GM12873 (cell line): ENCODE measurements around the gene RDH5.

Experiments used
- TF ChIP-seq, protein P1 (sequence below): IDR thresholded peaks from 2 replicates; pipeline ENCODE4 v1.5.1; 2012; ENCODE audit warnings: low read depth, mild to moderate bottlenecking, moderate library complexity, low read length, control low read depth; ENCODE audit not compliant: insufficient read depth; ENCODE audit errors: missing control alignments

The RDH5 gene

DNA sequence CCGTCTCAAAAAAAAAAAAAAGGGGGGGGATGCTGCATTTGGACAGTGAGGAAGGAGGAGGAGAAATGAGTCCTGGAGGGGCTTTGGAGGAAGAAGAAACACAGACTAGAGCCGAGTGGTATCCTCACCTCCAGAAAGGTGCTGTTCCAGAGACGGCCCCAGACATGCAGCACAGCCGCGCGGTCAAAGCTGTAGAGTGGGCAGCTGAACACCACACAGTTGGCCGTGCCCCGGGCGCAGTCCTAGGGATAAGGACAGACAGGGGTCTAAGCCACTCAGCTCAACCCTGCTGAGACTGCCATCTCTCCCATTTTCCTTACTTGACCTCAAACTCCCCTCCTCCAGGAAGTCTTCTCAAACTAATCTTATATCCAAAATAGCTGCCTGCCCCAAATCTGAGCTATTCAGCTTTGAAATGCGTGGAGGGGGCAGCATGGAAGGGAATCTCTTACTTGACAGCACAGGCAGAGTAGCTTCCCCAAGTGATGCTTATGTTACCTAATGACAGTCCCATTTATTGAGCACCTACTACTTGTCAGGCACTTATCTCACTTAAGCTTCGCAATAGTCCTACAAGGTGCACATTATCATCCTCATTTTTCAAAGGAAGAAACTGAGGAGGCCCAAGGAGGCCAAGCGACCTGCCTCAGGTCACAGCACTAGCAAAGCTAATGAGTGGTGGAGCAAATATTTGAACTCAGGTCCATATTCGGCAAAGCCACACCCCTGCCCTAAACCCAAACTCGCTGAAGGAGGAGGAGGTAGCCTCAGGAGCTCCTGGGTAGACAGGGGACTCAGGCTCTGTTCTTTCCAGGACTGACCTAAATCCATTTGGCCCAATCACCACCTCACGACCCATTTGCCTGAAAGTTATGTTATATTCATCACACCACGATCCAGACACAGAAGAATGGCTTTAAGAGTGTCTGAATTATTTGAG is 31.2 kb upstream of the RDH5 start:
- TF ChIP-seq, protein P1, sequence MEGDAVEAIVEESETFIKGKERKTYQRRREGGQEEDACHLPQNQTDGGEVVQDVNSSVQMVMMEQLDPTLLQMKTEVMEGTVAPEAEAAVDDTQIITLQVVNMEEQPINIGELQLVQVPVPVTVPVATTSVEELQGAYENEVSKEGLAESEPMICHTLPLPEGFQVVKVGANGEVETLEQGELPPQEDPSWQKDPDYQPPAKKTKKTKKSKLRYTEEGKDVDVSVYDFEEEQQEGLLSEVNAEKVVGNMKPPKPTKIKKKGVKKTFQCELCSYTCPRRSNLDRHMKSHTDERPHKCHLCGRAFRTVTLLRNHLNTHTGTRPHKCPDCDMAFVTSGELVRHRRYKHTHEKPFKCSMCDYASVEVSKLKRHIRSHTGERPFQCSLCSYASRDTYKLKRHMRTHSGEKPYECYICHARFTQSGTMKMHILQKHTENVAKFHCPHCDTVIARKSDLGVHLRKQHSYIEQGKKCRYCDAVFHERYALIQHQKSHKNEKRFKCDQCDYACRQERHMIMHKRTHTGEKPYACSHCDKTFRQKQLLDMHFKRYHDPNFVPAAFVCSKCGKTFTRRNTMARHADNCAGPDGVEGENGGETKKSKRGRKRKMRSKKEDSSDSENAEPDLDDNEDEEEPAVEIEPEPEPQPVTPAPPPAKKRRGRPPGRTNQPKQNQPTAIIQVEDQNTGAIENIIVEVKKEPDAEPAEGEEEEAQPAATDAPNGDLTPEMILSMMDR, result no peak

DNA sequence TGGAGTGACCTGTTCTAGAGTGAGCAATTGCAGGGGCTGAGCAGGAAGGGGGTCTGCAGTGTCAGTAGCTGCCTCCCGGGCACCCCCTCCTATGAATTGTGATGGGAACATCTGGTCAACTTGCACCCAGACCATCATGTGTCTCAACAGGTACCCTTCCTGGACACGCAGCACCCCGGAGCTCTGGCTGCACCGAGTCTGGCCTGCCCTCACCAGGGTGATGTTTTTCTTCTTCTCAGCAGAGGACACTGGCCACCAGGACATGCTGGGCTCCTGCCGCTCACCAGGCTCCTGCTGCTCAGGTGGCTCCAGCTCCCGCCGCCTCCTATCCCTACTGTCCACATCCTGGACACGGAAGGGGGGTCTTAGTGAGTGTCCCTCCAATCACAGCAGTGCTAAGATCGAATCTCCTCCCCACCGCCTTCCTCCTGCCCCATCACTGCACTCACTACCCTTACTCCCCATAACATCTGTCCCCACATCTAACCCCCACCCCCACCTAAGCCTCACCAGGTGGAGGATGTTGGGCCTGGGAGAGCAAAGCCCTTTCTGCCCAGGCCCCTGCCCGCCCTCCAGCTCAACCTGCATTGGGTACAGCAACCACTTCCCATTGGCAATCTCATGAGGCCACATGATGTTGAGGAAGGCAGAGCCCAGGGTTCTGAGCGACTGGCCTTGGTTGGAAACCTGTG is 27.4 kb upstream of the RDH5 start:
- TF ChIP-seq, protein P1, result no peak

DNA sequence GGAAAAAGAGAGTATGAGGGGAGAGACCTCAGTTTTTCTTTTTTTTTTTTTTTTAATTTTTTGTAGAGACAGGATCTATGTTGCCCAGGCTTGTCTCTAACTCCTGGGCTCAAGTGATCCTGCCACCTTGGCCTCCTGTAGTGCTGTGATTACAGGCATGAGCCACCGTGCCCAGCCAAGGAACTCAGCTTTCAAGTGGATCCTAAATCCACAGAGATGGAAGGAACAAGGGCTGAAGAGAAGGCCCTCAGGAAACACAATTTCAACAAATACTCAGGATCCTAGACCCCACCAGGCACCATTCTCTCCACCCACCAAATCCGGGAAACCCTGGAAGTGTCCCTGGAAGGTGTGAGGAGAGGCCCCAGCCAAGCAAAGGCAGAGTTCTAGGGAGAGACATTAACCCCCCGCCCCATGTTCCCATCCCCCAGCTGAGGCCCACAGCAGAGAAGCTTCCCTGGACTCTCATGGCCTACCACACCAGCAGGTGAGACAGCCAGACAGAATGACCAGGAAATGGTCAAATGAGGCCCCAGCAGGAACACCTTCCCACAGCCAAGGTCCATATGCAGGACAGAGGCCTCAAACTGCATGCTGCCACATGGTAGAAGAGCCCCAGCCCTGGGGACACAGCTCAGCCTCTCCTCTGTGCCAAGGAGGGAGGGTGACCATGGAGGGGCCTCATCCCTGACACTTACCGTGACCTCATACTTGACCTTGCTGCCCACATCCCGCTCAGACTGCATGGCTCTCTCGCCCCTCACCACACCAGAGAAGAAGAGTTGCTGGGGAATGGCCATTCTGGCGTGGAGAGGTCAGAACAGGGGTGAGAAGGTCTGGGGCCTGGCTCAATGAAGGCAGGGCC is 26.6 kb upstream of the RDH5 start:
- TF ChIP-seq, protein P1, result no peak

DNA sequence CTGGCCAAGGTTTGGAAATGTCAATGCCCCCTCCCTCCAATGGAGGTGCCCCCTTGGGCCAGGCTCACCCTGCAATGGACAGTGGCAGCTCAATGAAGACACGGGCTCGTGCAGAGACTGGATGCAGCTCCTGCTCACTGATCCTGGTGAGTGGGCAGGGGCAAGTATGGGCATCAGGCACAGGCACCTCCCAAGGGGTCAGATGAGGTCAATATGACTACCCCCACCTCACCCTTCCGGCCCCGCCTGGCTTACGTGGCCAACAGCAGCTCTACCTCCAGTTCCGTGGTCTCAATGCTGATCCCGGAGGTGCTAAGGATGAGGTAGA is 26.0 kb upstream of the RDH5 start:
- TF ChIP-seq, protein P1, result no peak

DNA sequence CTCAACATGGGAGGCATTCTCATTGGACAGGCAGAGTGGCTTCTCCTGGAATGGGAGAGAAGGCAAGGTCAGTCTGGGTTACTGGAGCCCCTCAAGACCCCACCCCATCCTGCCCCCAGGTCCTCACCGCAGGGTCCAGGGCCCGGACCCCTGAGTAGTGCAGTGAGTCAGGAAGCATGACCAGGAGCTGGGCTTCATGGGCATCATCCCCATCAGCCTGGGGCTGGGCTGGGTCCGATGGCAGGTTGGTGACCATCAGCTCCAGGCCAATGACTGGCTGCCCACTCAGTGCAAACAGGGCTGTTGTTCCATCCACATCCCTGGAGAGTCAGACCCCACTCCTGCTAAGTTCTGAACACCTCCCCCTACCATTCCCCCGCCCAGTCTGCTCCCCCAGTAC is 25.5 kb upstream of the RDH5 start:
- TF ChIP-seq, protein P1, result no peak

DNA sequence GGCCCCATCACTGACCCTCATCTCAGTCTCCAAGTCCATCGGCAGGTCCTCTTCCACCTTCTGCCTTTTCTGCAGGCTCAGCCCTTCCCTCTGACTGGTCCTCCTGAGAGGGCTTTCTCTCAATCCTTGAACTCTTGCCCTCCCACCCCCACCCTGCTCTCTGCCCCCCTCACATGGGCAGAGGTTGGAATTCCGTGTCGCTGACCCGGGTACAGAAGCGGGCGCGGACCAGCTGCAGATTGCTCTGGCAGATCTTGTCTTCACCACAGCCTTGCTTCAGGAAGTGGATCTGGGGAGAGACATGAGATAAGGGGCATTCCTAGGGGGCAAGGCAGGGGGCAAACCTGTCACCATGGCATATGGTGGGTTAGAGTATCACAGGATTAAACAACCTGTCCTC is 24.8 kb upstream of the RDH5 start:
- TF ChIP-seq, protein P1, result no peak

DNA sequence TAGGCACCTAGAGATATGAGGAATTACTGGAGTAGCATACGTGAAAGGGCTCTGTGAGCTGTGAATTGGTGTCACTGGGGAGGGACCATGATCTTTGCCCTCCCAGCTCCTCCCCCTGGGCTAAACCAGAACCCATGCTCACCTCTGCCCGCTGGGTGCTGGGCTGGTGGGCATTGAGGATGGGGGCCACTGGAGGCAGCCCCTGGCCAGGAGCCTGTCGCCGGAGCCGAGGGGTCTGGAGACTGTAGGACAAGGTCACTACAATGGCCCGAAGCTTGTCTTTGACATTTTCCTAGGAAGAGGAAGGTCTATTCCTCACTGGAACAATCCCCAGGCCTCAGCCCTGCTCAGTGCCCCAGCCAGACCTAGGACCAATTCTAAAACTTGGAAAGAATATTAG is 24.1 kb upstream of the RDH5 start:
- TF ChIP-seq, protein P1, result no peak
